DLD1 (cell line): ENCODE measurements around the gene SLC26A8.

Experiments used
- in situ Hi-C: cut with HindIII; loops from 2 replicates; pipeline ENCODE4 v1.10.0; 2017; ENCODE audit warnings: low sequenced_read_pairs

Gene SLC26A8

GRCh38 chr6:36023996-36024795 is at the start of gene SLC26A8:
Gene SLC26A8 (minus strand): TSS chr6:36024641. CDS start chr6:36019707, 4,934 bp downstream.
- in situ Hi-C loops, result no loop called here

GRCh38 chr6:36073587-36073986 is 49.1 kb upstream of the SLC26A8 start:
- in situ Hi-C loops, result no loop called here

GRCh38 chr6:36072681-36073080 is 48.2 kb upstream of the SLC26A8 start:
- in situ Hi-C loops, result no loop called here

GRCh38 chr6:36071714-36072113 is 47.3 kb upstream of the SLC26A8 start:
- in situ Hi-C loops, result no loop called here

- in situ Hi-C loops, result no loop called here
These were observed 46.8 kb upstream of the SLC26A8 start for GRCh38 chr6:36071281-36071680.

GRCh38 chr6:36070252-36070651 is 45.8 kb upstream of the SLC26A8 start:
- in situ Hi-C loops, result no loop called here

GRCh38 chr6:36069573-36069972 is 45.1 kb upstream of the SLC26A8 start:
- in situ Hi-C loops, result no loop called here

GRCh38 chr6:36068586-36068985 is 44.1 kb upstream of the SLC26A8 start:
- in situ Hi-C loops, result no loop called here

- in situ Hi-C loops, result no loop called here
These were observed 43.6 kb upstream of the SLC26A8 start for GRCh38 chr6:36068012-36068392.

GRCh38 chr6:36067374-36068011 is 43.1 kb upstream of the SLC26A8 start:
- in situ Hi-C loops, result no loop called here

- in situ Hi-C loops, result no loop called here
These were observed 42.4 kb upstream of the SLC26A8 start for GRCh38 chr6:36066817-36067216.

GRCh38 chr6:36065916-36066315 is 41.5 kb upstream of the SLC26A8 start:
- in situ Hi-C loops, result no loop called here

- in situ Hi-C loops, result no loop called here
These were observed 40.4 kb upstream of the SLC26A8 start for GRCh38 chr6:36064770-36065396.

GRCh38 chr6:36063318-36064060 is 39.0 kb upstream of the SLC26A8 start:
- in situ Hi-C loops, result no loop called here

GRCh38 chr6:36062247-36062646 is 37.8 kb upstream of the SLC26A8 start:
- in situ Hi-C loops, result no loop called here

- in situ Hi-C loops, result no loop called here
These were observed 36.8 kb upstream of the SLC26A8 start for GRCh38 chr6:36061236-36061635.

- in situ Hi-C loops, result no loop called here
These were observed 31.7 kb upstream of the SLC26A8 start for GRCh38 chr6:36056178-36056577.

- in situ Hi-C loops, result no loop called here
These were observed 30.5 kb upstream of the SLC26A8 start for GRCh38 chr6:36054956-36055355.

GRCh38 chr6:36054415-36054814 is 30.0 kb upstream of the SLC26A8 start:
- in situ Hi-C loops, result no loop called here

GRCh38 chr6:36053878-36054277 is 29.4 kb upstream of the SLC26A8 start:
- in situ Hi-C loops, result no loop called here

- in situ Hi-C loops, result no loop called here
These were observed 27.7 kb upstream of the SLC26A8 start for GRCh38 chr6:36052097-36052496.
